ENCODE measurements around the gene TBC1D22A. TPM values are rescaled to one million over a fixed set of nuclear protein-coding genes. Genes with fewer than 3 reads are reported as not detected.

Gene TBC1D22A
- total RNA-seq, 2 donors from 2014 or later = 11.5 to 15.4 TPM

DNA sequence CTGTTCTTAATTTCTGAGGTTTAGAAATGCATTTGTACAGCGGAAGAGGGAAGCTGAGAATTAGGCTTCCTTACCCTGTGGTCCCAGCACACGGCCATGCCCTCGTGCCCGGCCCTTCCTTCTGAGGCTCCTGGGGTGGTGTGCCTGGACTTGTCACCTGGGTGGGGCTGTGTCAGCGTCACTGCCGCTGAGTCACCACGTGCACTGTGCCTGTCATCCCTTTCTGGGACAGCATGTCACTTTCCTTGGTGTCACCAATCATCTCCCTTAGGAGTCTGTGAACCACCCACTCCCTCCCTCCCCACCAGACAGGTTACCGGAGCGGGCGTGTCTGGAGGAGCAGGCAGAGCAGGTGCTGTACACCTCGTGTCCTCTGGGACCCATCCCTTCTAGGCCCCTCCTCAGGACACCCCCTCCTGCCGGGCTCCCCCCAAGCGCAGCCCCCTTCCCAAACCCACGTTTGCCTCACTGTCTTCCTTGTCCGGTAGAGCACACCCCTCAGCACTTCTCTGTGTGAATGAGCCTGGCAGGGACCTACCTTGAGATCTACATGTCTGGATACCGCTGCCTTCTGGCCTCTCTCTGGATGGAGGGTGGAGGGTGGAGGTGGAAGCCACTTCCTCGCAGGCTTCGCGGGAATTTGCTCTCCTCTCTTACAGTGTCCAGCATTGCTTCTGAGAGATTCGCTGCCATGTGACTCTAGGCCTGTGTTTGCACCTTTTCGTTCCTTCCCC lies 367.6 kb downstream of the TBC1D22A start:
- no peaks in the 10 kb centered on the region for H3K9me3 ChIP-seq
- no peaks in the 10 kb centered on the region for H3K36me3 ChIP-seq
- no peaks in the 10 kb centered on the region for H3K4me1 ChIP-seq
- no peaks in the 10 kb centered on the region for H3K27me3 ChIP-seq
- H3K4me3 ChIP-seq = no peak overlapping the region
- H3K27ac ChIP-seq = no peak overlapping the region
- TF ChIP-seq, protein P1, sequence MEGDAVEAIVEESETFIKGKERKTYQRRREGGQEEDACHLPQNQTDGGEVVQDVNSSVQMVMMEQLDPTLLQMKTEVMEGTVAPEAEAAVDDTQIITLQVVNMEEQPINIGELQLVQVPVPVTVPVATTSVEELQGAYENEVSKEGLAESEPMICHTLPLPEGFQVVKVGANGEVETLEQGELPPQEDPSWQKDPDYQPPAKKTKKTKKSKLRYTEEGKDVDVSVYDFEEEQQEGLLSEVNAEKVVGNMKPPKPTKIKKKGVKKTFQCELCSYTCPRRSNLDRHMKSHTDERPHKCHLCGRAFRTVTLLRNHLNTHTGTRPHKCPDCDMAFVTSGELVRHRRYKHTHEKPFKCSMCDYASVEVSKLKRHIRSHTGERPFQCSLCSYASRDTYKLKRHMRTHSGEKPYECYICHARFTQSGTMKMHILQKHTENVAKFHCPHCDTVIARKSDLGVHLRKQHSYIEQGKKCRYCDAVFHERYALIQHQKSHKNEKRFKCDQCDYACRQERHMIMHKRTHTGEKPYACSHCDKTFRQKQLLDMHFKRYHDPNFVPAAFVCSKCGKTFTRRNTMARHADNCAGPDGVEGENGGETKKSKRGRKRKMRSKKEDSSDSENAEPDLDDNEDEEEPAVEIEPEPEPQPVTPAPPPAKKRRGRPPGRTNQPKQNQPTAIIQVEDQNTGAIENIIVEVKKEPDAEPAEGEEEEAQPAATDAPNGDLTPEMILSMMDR (IDR thresholded peaks at IDR 0.05) = no peak
- no peak for DNase-seq (ENCODE audit: low spot score)

DNA sequence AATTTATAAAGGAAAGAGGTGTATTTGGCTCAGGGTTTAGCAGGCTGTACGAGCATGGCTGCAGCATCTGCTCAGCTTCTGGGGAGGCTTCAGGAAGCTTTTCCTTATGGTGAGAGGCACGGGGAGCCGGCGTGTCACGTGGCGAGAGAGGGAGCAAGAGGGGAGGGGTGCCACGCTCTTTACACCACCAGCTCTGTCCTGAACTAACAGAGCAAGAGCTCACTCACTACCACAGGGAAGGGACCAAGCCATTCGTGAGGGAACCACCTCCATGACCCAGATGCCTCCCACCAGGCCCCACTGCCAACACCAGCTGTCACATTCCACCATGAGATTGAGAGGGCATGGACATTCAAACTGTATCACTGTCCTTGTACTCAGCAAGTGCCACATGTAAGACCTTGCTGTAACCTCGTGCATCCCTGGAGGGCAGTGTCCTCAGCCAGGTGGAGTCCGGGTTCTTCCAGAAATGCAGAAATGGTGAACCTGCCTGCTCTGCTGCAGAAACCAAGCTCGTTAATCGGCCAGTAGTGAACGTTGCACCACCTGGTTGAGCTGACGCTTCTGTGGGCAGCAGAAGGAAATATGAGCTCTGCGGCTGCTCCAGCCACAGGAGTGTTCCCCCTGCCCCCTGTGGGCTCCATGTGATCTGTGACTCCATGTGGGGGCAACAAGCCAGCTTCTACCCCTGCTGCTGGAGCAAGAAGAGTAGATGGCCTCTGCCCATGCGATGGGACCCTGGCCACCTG lies 368.6 kb downstream of the TBC1D22A start:
- H3K9me3 ChIP-seq = no peaks in the 10 kb centered on the region
- no peak overlapping the region for H3K27ac ChIP-seq
- no peak overlapping the region for H3K4me3 ChIP-seq
- no peak for DNase-seq (ENCODE audit: low spot score)
- H3K36me3 ChIP-seq = no peaks in the 10 kb centered on the region
- no peaks in the 10 kb centered on the region for H3K27me3 ChIP-seq
- TF ChIP-seq, protein P1 (IDR thresholded peaks at IDR 0.05) = no peak
- H3K4me1 ChIP-seq = no peaks in the 10 kb centered on the region

- Histone ChIP-seq H3K9me3 (no peaks in the 10 kb centered on the region), H3K27ac (no peak overlapping the region), H3K36me3 (no peaks in the 10 kb centered on the region), H3K27me3 (no peaks in the 10 kb centered on the region), H3K4me1 (no peaks in the 10 kb centered on the region), H3K4me3 (no peak overlapping the region)
- no peak for DNase-seq (ENCODE audit: low spot score)
- TF ChIP-seq, protein P1 (IDR thresholded peaks at IDR 0.05) = no peak
These were observed 369.4 kb downstream of the TBC1D22A start for GRCh38 chr22:47131632-47132427.

DNA sequence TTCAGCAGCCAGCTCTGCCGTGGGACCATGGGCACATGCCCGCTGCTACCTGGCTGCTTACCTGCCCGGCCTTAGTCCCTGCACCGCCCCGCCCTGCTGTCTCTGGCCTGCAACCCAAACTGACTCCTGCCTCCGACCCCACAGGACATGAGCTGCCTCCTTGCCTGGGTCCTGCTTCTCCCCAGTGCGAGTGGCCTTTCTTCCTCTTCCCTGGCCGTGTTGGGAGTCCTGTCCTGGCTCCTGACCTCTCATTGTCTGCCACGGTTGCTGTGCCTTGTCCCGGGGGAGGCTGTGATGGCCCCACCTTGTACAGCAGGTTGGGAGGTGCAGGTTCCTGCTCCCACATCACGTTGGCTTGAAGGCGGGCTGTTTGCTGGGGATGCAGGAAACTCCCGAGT lies 370.0 kb downstream of the TBC1D22A start:
- Histone ChIP-seq H3K36me3 (no peaks in the 10 kb centered on the region), H3K4me1 (no peaks in the 10 kb centered on the region), H3K9me3 (no peaks in the 10 kb centered on the region), H3K27me3 (no peaks in the 10 kb centered on the region), H3K27ac (no peak overlapping the region), H3K4me3 (no peak overlapping the region)
- DNase-seq (ENCODE audit: low spot score) = no peak
- TF ChIP-seq, protein P1 (IDR thresholded peaks at IDR 0.05) = no peak

DNA sequence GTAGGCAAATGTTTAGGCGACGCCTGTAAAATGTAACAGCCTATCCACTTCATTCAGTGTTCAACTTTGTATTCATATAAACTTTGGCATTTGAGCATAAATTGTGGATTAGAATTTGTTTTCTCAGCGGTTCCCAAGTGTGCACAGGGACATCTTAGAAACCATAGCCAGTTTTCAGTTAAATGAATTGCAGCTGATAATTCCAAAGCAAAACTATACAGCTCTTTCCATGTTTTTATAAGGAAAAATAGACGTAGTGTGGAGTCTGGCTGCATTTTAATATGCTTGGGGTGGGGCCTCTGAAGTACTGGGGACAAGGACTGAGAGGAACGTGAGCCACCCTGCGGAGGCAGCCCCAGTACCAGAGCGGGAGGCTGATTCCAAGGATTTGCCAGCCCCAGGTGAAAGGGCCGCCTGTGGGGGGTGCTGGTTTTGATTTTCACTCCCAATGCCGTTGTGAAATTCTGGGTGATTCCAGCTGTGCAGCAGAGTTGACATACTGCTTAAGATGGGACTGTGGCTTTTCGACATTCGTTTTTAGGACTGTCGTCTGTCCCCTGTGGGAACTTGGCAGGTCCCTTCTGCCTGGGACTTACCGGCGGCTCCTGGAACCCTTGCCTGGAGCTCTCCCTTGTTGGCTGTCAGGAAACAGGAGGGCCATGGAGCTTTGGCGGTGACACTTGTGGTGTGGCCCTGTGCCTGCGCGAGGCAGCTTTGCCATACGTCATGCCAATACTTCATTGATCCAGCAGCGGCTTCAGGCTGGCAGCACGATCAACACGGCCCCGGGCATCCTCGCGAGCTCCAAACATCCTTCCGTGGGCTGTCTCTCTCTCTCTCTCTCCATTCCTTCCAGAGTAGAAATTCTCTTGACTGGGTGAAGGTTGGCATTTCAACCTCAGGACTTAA lies 370.9 kb downstream of the TBC1D22A start:
- no peak for DNase-seq (ENCODE audit: low spot score)
- TF ChIP-seq, protein P1 (IDR thresholded peaks at IDR 0.05) = no peak
- Histone ChIP-seq H3K36me3 (no peaks in the 10 kb centered on the region), H3K27me3 (no peaks in the 10 kb centered on the region), H3K4me1 (no peaks in the 10 kb centered on the region), H3K4me3 (no peak overlapping the region), H3K9me3 (no peaks in the 10 kb centered on the region), H3K27ac (no peak overlapping the region)

Measured in right atrium auricular region (tissue), 2 donors.